ENCODE results near the gene MRPL54.

- TF ChIP-seq, protein P1, sequence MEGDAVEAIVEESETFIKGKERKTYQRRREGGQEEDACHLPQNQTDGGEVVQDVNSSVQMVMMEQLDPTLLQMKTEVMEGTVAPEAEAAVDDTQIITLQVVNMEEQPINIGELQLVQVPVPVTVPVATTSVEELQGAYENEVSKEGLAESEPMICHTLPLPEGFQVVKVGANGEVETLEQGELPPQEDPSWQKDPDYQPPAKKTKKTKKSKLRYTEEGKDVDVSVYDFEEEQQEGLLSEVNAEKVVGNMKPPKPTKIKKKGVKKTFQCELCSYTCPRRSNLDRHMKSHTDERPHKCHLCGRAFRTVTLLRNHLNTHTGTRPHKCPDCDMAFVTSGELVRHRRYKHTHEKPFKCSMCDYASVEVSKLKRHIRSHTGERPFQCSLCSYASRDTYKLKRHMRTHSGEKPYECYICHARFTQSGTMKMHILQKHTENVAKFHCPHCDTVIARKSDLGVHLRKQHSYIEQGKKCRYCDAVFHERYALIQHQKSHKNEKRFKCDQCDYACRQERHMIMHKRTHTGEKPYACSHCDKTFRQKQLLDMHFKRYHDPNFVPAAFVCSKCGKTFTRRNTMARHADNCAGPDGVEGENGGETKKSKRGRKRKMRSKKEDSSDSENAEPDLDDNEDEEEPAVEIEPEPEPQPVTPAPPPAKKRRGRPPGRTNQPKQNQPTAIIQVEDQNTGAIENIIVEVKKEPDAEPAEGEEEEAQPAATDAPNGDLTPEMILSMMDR (conservative IDR thresholded peaks at IDR 0.05) = no peak
- no peak for TF ChIP-seq ZFX (IDR thresholded peaks at IDR 0.05)
Measured at GRCh38 chr19:3745363-3746045, 17.0 kb upstream of the MRPL54 start.

All from C4-2B (cell line).